HG02938 (cell line): ENCODE data around the gene NRDC.
A peak's percentile ranks its signal among the peaks of the same experiment; 100 is the strongest.

Experiments used
- ATAC-seq: cut with Tn5 transposase; IDR thresholded peaks from one replicate; pipeline ENCODE4 v1.9.1; 2021; ENCODE audit warnings: mild to moderate bottlenecking, moderate library complexity; ENCODE audit not compliant: unreplicated experiment

The NRDC gene

GRCh38 chr1:51878616-51879336 is at the start of gene NRDC:
NRDC (minus strand) TSS chr1:51878727; CDS start chr1:51878615, 112 bp downstream.
- peak; percentile 93 for ATAC-seq

- ATAC-seq, result no peak
Observed at GRCh38 chr1:51927029-51927428, 48.5 kb upstream of the NRDC start.

GRCh38 chr1:51926171-51926812 is 47.8 kb upstream of the NRDC start:
- ATAC-seq, result no peak

GRCh38 chr1:51924455-51924854 is 45.9 kb upstream of the NRDC start:
- ATAC-seq, result no peak

- ATAC-seq, result no peak
Observed at GRCh38 chr1:51922040-51922439, 43.5 kb upstream of the NRDC start.

GRCh38 chr1:51920130-51920529 is 41.6 kb upstream of the NRDC start:
- no peak for ATAC-seq

- no peak for ATAC-seq
Observed at GRCh38 chr1:51919684-51920083, 41.2 kb upstream of the NRDC start.

GRCh38 chr1:51916587-51917405 is 38.3 kb upstream of the NRDC start:
- no peak for ATAC-seq

GRCh38 chr1:51915951-51916350 is 37.4 kb upstream of the NRDC start:
- no peak for ATAC-seq

- no peak for ATAC-seq
Observed at GRCh38 chr1:51912881-51913280, 34.4 kb upstream of the NRDC start.

- no peak for ATAC-seq
Observed at GRCh38 chr1:51910221-51911000, 31.9 kb upstream of the NRDC start.

- ATAC-seq, result no peak
Observed at GRCh38 chr1:51908499-51908898, 30.0 kb upstream of the NRDC start.

GRCh38 chr1:51907079-51907702 is 28.7 kb upstream of the NRDC start:
- ATAC-seq, result no peak

- ATAC-seq, result no peak
Observed at GRCh38 chr1:51906306-51907078, 28.0 kb upstream of the NRDC start.

GRCh38 chr1:51902456-51902855 is 23.9 kb upstream of the NRDC start:
- no peak for ATAC-seq

- no peak for ATAC-seq
Observed at GRCh38 chr1:51901151-51901550, 22.6 kb upstream of the NRDC start.

GRCh38 chr1:51899022-51899421 is 20.5 kb upstream of the NRDC start:
- ATAC-seq, result no peak

GRCh38 chr1:51898090-51898734 is 19.7 kb upstream of the NRDC start:
- ATAC-seq, result no peak

GRCh38 chr1:51897699-51898031 is 19.1 kb upstream of the NRDC start:
- ATAC-seq, result no peak
